IPS-15b (cell line): ENCODE data around the gene IGFL4.
"Not testable (repeated sequence)": the region's sequence is repeated elsewhere in the genome, so short reads cannot be mapped to it uniquely, and the experiment has no call there.

ENCODE experiments used
- H3K27me3 ChIP-seq: one replicate; pipeline ENCODE4 v1.6.1; 2013; ENCODE audit warnings: low read length; ENCODE audit not compliant: control insufficient read depth, insufficient read depth
- H3K36me3 ChIP-seq: one replicate; pipeline ENCODE4 v1.6.1; 2013; ENCODE audit warnings: low read length; ENCODE audit not compliant: control insufficient read depth, insufficient read depth
- H3K4me1 ChIP-seq: one replicate; pipeline ENCODE4 v1.6.1; 2013; ENCODE audit warnings: mild to moderate bottlenecking, low read length; ENCODE audit not compliant: control insufficient read depth, insufficient read depth
- H3K4me3 ChIP-seq: one replicate; pipeline ENCODE4 v1.5.1; 2013; ENCODE audit warnings: low read depth, low read length
- H3K9ac ChIP-seq: one replicate; pipeline ENCODE4 v1.6.1; 2013; ENCODE audit warnings: low read depth, mild to moderate bottlenecking, low read length
- H3K9me3 ChIP-seq: one replicate; pipeline ENCODE4 v1.6.1; 2013; ENCODE audit warnings: mild to moderate bottlenecking, low read length; ENCODE audit not compliant: control insufficient read depth, insufficient read depth

The IGFL4 gene

GRCh38 chr19:46040952-46041500 is at the start of gene IGFL4:
Gene IGFL4, minus strand, starts transcription at chr19:46041002. Its CDS starts 40 bp downstream, at chr19:46040962.
- no peaks in the 10 kb centered on the region for H3K9me3 ChIP-seq
- peaks cover 2% of the 10 kb centered on the region for H3K27me3 ChIP-seq
- H3K36me3 ChIP-seq: no peaks in the 10 kb centered on the region
- H3K9ac ChIP-seq: no peak within 1 kb of the TSS
- H3K4me3 ChIP-seq: no peak within 1 kb of the TSS
- no peaks in the 10 kb centered on the region for H3K4me1 ChIP-seq

DNA sequence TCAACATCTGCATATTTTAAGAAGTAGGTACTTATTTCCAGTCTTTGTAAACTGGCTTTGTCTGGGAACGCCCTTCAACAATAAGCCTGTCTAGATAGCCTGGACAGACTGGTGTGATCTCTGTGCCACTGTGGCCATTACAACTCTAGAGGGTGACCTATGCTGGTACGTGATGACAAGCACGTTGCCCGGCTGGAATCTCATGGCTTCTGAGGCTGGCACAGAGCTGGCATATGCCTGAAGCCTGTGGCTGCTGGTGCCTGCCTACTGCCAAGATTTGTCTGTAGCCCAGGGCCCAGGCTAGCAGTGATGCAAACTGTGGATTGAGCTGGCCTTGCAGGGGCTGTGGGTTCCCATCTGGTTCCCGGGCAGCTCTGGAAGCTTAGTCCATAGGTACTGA is 49.6 kb upstream of the IGFL4 start:
- Histone ChIP-seq H3K27me3 (no peaks in the 10 kb centered on the region), H3K4me3 (no peak overlapping the region), H3K9me3 (no peaks in the 10 kb centered on the region), H3K9ac (no peak overlapping the region), H3K4me1 (no peaks in the 10 kb centered on the region), H3K36me3 (no peaks in the 10 kb centered on the region)

- Histone ChIP-seq H3K9me3 (no peaks in the 10 kb centered on the region), H3K4me1 (no peaks in the 10 kb centered on the region), H3K27me3 (no peaks in the 10 kb centered on the region), H3K9ac (no peak overlapping the region), H3K36me3 (no peaks in the 10 kb centered on the region), H3K4me3 (no peak overlapping the region)
Measured at GRCh38 chr19:46089432-46089831, 48.6 kb upstream of the IGFL4 start.

- Histone ChIP-seq H3K36me3 (no peaks in the 10 kb centered on the region), H3K9ac (no peak overlapping the region), H3K27me3 (no peaks in the 10 kb centered on the region), H3K9me3 (no peaks in the 10 kb centered on the region), H3K4me3 (no peak overlapping the region), H3K4me1 (no peaks in the 10 kb centered on the region)
Measured at GRCh38 chr19:46088101-46088500, 47.3 kb upstream of the IGFL4 start.

- no peaks in the 10 kb centered on the region for H3K36me3 ChIP-seq
- H3K4me3 ChIP-seq: no peak overlapping the region
- no peaks in the 10 kb centered on the region for H3K27me3 ChIP-seq
- H3K9ac ChIP-seq: no peak overlapping the region
- H3K9me3 ChIP-seq: no peaks in the 10 kb centered on the region
- no peaks in the 10 kb centered on the region for H3K4me1 ChIP-seq
Measured at GRCh38 chr19:46085888-46086287, 45.1 kb upstream of the IGFL4 start.

GRCh38 chr19:46082728-46083050 is 41.9 kb upstream of the IGFL4 start:
- H3K4me1 ChIP-seq: no peaks in the 10 kb centered on the region
- no peaks in the 10 kb centered on the region for H3K36me3 ChIP-seq
- no peak overlapping the region for H3K4me3 ChIP-seq
- H3K9me3 ChIP-seq: no peaks in the 10 kb centered on the region
- H3K27me3 ChIP-seq: peaks cover 4% of the 10 kb centered on the region
- H3K9ac ChIP-seq: no peak overlapping the region

DNA sequence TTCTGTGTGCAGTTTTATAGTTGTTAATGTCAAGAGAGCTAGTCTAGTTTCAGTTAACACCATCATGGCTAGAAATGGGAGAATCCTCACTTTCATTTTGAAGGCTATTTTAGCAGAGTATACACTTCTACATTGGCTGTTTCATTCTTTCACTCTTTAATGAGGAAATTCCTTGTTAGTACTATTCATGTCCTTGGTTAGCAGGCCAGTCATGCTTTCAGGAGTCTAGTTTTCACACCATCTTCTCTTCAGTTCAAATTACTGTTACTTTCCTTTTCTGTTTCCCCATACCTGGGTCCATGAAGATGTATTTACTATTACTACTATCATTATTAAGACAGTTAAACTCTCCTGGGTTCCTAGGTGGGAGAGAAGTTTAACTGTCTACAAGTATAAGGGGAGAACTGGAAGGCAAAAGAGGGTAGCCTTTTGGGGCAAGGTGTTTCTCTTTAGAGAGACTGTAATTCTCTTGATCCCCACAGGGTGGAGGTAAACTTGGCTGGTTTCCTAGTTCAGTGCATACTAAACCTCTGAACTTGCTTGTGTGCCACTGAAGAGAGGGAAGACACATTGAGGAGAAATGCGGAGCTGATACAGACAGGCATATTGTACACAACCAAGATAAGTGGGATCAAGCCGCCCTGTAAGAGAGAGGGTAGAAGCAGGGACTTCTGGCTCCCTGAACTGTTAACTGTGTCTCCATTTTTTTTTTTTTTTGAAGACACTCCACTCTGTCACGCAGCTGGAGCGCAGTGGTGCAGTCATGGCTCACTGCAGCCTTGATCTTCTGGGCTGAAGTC is 41.3 kb upstream of the IGFL4 start:
- Histone ChIP-seq H3K27me3 (peaks cover 5% of the 10 kb centered on the region), H3K36me3 (no peaks in the 10 kb centered on the region), H3K4me1 (no peaks in the 10 kb centered on the region), H3K9me3 (no peaks in the 10 kb centered on the region), H3K4me3 (no peak overlapping the region), H3K9ac (no peak overlapping the region)

- H3K36me3 ChIP-seq: no peaks in the 10 kb centered on the region
- H3K9me3 ChIP-seq: no peaks in the 10 kb centered on the region
- no peak overlapping the region for H3K9ac ChIP-seq
- H3K27me3 ChIP-seq: peaks cover 20% of the 10 kb centered on the region
- peaks cover 3% of the 10 kb centered on the region for H3K4me1 ChIP-seq
- H3K4me3 ChIP-seq: no peak overlapping the region
Measured at GRCh38 chr19:46080561-46080960, 39.8 kb upstream of the IGFL4 start.

GRCh38 chr19:46079576-46079975 is 38.8 kb upstream of the IGFL4 start:
- Histone ChIP-seq H3K9me3 (no peaks in the 10 kb centered on the region), H3K4me1 (peaks cover 3% of the 10 kb centered on the region), H3K9ac (no peak overlapping the region), H3K27me3 (peaks cover 24% of the 10 kb centered on the region), H3K4me3 (no peak overlapping the region), H3K36me3 (no peaks in the 10 kb centered on the region)

DNA sequence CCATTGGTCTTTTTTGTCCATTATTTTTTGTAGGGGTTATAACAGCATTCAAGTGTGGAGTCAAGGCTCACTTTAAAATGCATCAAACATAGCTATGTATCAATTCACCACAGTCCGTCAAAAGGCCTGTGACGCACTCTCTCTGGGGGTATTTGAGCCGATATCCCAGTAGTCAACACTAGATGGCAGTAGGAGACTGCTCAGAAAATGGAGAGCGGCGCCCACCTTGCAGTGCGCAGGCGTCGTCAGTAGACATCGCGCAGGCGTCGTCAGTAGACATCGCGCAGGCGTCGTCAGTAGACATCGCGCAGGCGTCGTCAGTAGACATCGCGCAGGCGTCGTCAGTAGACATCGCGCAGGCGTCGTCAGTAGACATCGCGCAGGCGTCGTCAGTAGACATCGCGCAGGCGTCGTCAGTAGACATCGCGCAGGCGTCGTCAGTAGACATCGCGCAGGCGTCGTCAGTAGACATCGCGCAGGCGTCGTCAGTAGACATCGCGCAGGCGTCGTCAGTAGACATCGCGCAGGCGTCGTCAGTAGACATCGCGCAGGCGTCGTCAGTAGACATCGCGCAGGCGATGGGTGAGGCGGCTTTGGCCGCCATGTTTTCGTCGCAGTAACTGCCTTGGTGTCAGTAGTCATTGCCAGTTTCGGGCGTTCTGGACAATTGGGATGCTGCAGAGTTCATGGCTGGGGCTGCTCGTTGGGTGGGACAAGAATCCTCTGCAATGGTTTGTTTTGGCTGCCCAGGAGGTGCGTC is 38.0 kb upstream of the IGFL4 start:
- not testable (repeated sequence) for H3K4me3 ChIP-seq, H3K9me3 ChIP-seq, H3K9ac ChIP-seq, H3K4me1 ChIP-seq, H3K36me3 ChIP-seq
- H3K27me3 ChIP-seq: peaks cover 25% of the 10 kb centered on the region

- H3K4me3 ChIP-seq: no peak overlapping the region
- H3K9ac ChIP-seq: no peak overlapping the region
- peaks cover 3% of the 10 kb centered on the region for H3K4me1 ChIP-seq
- H3K27me3 ChIP-seq: peaks cover 27% of the 10 kb centered on the region
- no peaks in the 10 kb centered on the region for H3K36me3 ChIP-seq
- H3K9me3 ChIP-seq: no peaks in the 10 kb centered on the region
Measured at GRCh38 chr19:46077815-46078167, 37.0 kb upstream of the IGFL4 start.
